ENCODE measurements around the gene GATA3. TPM values are rescaled to one million over a fixed set of nuclear protein-coding genes. Genes with fewer than 3 reads are reported as not detected.

Gene GATA3
- total RNA-seq (not detected), polyA plus RNA-seq (1 to 10 TPM in 2 of 3 donors, not detected in 1; 1.2 to 2.1 TPM)

- Histone ChIP-seq H3K9me3 (no peaks in the 10 kb centered on the region), H3K27ac (no peak within 1 kb of the TSS), H3K36me3 (no peaks in the 10 kb centered on the region), H3K4me3 (peak within 1 kb of the TSS in 3 of 4 donors; percentile 32 to 44 (median 42)), H3K4me1 (peaks cover 0 to 60% (median 58%) of the 10 kb centered on the region in 4 donors), H3K27me3 (peaks cover 66 to 99% (median 74%) of the 10 kb centered on the region in 3 donors)
- WGBS, 2 donors, result 1% methylated on average over 65 of the region's 65 CpGs
- TF ChIP-seq POLR2A (IDR thresholded peaks at IDR 0.05) (no peak), POLR2AphosphoS5 (IDR thresholded peaks at IDR 0.05) (peak in 1 of 4 donors; percentile 5), EP300 (IDR thresholded peaks at IDR 0.05) (no peak)
- no peak for DNase-seq
- intact Hi-C loops (cut with DNase I), result no loop called here
Measured at GRCh38 chr10:8054494-8055407, at the start of gene GATA3. Gene GATA3 (plus strand): TSS chr10:8054688. CDS start chr10:8055656, 968 bp downstream.

GRCh38 chr10:8006274-8006999 lies 48.1 kb upstream of the GATA3 start:
- Histone ChIP-seq H3K4me3 (no peak overlapping the region), H3K27me3 (no peaks in the 10 kb centered on the region), H3K27ac (no peak overlapping the region), H3K9me3 (peaks cover 0 to 8% (median 2%) of the 10 kb centered on the region in 4 donors), H3K4me1 (no peaks in the 10 kb centered on the region), H3K36me3 (peaks cover 0 to 28% (median 9%) of the 10 kb centered on the region in 4 donors)
- TF ChIP-seq EP300 (IDR thresholded peaks at IDR 0.05), result no peak
- TF ChIP-seq CTCF (IDR thresholded peaks at IDR 0.05), result no peak
- no peak for TF ChIP-seq POLR2AphosphoS5 (IDR thresholded peaks at IDR 0.05)
- TF ChIP-seq POLR2A (IDR thresholded peaks at IDR 0.05), result no peak
- intact Hi-C loops (cut with DNase I), result no loop called here
- DNase-seq, result no peak
- WGBS, 2 donors, result 89 to 93% methylated on average over 10 of the region's 10 CpGs

- no peak overlapping the region for H3K27ac ChIP-seq
- no peak for DNase-seq
- H3K9me3 ChIP-seq, result peaks cover 0 to 2% (median 0%) of the 10 kb centered on the region in 4 donors
- intact Hi-C loops (cut with DNase I), result no loop called here
- H3K27me3 ChIP-seq, result no peaks in the 10 kb centered on the region
- no peak overlapping the region for H3K4me3 ChIP-seq
- H3K4me1 ChIP-seq, result no peaks in the 10 kb centered on the region
- WGBS, 2 donors, result 97 to 98% methylated on average over 38 of the region's 38 CpGs
- peaks cover 0 to 35% (median 9%) of the 10 kb centered on the region in 4 donors for H3K36me3 ChIP-seq
- TF ChIP-seq EP300 (IDR thresholded peaks at IDR 0.05) (no peak), POLR2AphosphoS5 (IDR thresholded peaks at IDR 0.05) (no peak), CTCF (IDR thresholded peaks at IDR 0.05) (no peak), POLR2A (IDR thresholded peaks at IDR 0.05) (no peak)
Measured at GRCh38 chr10:8009031-8009430, 45.5 kb upstream of the GATA3 start.

- Histone ChIP-seq H3K27ac (no peak overlapping the region), H3K4me3 (no peak overlapping the region), H3K36me3 (peaks cover 0 to 54% (median 12%) of the 10 kb centered on the region in 4 donors), H3K9me3 (no peaks in the 10 kb centered on the region), H3K4me1 (no peaks in the 10 kb centered on the region), H3K27me3 (no peaks in the 10 kb centered on the region)
- TF ChIP-seq POLR2AphosphoS5 (IDR thresholded peaks at IDR 0.05) (no peak), CTCF (IDR thresholded peaks at IDR 0.05) (no peak), POLR2A (IDR thresholded peaks at IDR 0.05) (no peak), EP300 (IDR thresholded peaks at IDR 0.05) (no peak)
- no peak for DNase-seq
- intact Hi-C loops (cut with DNase I), result no loop called here
- 70 to 85% methylated on average over 1 of the region's 1 CpG for WGBS, 2 donors
Measured at GRCh38 chr10:8013006-8013405, 41.5 kb upstream of the GATA3 start.

- WGBS, 2 donors, result 97 to 98% methylated on average over 10 of the region's 10 CpGs
- H3K4me1 ChIP-seq, result no peaks in the 10 kb centered on the region
- H3K36me3 ChIP-seq, result peaks cover 0 to 54% (median 12%) of the 10 kb centered on the region in 4 donors
- intact Hi-C loops (cut with DNase I), result no loop called here
- TF ChIP-seq POLR2A (IDR thresholded peaks at IDR 0.05) (no peak), POLR2AphosphoS5 (IDR thresholded peaks at IDR 0.05) (no peak), CTCF (IDR thresholded peaks at IDR 0.05) (no peak), EP300 (IDR thresholded peaks at IDR 0.05) (no peak)
- H3K9me3 ChIP-seq, result no peaks in the 10 kb centered on the region
- DNase-seq, result no peak
- H3K4me3 ChIP-seq, result no peak overlapping the region
- H3K27me3 ChIP-seq, result no peaks in the 10 kb centered on the region
- H3K27ac ChIP-seq, result no peak overlapping the region
Measured at GRCh38 chr10:8013619-8014018, 40.9 kb upstream of the GATA3 start.
